Measurements from ENCODE around the gene LRMDA.

The LRMDA gene

DNA sequence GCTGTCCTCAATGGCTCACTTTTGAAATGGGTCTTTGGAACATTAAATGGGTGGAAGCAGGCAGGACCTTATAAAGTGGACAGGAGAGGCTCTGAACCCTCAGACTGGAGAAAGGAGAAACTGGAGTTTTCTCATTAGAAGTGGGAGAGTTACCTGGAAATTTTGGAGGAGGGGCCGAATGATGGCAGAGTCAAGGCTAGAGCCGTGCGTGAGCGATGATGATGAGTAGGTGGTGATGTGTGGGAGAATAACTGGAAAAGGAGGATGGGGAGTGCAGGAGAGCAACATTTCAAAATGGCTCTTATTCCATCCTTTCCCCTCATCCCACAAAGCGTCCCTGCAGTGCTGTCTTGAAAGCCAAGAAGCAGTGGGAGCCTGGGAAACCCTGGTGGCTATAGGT is 274.0 kb downstream of the LRMDA start:
- Histone ChIP-seq H3K27ac (ENCODE audit: low read depth, low read length) (no peak overlapping the region), H3F3A (ENCODE audit: insufficient read depth) (no peaks in the 10 kb centered on the region), H3K79me2 (ENCODE audit: insufficient read depth, low read length) (no peaks in the 10 kb centered on the region), H3K27me3 (ENCODE audit: low read length) (0 out of 2 replicates have a peak, but pooled peaks cover 3% of the 10 kb centered on the region), H3K4me3 (ENCODE audit: insufficient read depth, low read length, poor library complexity, severe bottlenecking) (no peak overlapping the region), H3K9ac (ENCODE audit: low read length) (no peak overlapping the region), H4K20me1 (ENCODE audit: low read depth, low read length) (no peaks in the 10 kb centered on the region), H2AFZ (ENCODE audit: low read depth, low read length, severe bottlenecking) (no peak overlapping the region), H3K9me3 (ENCODE audit: insufficient read depth, low read length) (no peaks in the 10 kb centered on the region), H3K9me2 (replicated peaks; ENCODE audit: insufficient read depth, low read length) (no peaks in the 10 kb centered on the region; the same call in 1 of the 2 replicates), H3K36me3 (ENCODE audit: low read length) (no peaks in the 10 kb centered on the region), H3K4me2 (ENCODE audit: low read depth, low read length, poor library complexity, severe bottlenecking) (no peak overlapping the region)
- TF ChIP-seq EZH2phosphoT487 (conservative IDR thresholded peaks at IDR 0.05; ENCODE audit: low read length) = no peak
- TF ChIP-seq, protein P1, sequence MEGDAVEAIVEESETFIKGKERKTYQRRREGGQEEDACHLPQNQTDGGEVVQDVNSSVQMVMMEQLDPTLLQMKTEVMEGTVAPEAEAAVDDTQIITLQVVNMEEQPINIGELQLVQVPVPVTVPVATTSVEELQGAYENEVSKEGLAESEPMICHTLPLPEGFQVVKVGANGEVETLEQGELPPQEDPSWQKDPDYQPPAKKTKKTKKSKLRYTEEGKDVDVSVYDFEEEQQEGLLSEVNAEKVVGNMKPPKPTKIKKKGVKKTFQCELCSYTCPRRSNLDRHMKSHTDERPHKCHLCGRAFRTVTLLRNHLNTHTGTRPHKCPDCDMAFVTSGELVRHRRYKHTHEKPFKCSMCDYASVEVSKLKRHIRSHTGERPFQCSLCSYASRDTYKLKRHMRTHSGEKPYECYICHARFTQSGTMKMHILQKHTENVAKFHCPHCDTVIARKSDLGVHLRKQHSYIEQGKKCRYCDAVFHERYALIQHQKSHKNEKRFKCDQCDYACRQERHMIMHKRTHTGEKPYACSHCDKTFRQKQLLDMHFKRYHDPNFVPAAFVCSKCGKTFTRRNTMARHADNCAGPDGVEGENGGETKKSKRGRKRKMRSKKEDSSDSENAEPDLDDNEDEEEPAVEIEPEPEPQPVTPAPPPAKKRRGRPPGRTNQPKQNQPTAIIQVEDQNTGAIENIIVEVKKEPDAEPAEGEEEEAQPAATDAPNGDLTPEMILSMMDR (IDR thresholded peaks at IDR 0.05; ENCODE audit: insufficient read depth, low read length, poor library complexity, severe bottlenecking) = no peak

DNA sequence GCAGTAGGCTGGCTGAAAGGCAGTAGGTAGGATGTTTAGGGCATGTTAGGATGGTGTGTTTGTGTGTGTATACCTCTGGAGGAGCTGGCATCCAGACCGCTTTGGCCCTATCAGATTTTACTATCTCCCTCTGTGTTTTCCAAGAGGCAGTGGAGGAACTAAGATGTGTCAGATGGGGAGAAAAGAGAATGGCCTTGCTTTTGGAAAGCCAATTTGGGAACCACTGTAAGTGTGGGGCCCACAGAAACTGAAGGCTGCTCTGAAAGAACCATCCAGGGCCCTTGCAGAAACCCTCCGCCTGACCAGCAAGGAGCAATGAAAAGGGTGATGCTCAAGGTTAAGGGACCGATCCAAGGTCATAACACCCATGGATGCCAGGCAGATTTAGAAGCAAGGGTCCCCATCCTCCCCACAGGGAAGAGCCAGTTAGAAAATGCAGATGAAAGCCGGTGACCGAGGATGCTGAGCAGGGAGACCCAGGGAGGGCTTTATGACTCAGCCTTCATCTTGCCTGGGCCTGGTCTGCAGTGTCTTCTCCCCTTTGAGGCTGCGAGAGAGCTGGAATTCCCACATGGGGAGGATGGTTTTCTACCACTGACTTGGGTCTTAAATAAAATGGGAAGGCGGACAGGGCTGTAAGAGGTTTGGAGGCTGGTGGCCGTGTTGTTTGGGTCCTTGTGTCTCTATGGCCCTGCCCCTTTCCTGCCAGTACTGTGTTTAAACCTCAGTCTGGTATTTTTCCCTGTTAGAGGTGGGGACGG is 275.8 kb downstream of the LRMDA start:
- TF ChIP-seq EZH2phosphoT487 (conservative IDR thresholded peaks at IDR 0.05; ENCODE audit: low read length) = no peak
- TF ChIP-seq, protein P1 (IDR thresholded peaks at IDR 0.05; ENCODE audit: insufficient read depth, low read length, poor library complexity, severe bottlenecking) = no peak
- Histone ChIP-seq H3K4me2 (ENCODE audit: low read depth, low read length, poor library complexity, severe bottlenecking) (no peak overlapping the region), H3K4me3 (ENCODE audit: insufficient read depth, low read length, poor library complexity, severe bottlenecking) (no peak overlapping the region), H3K9ac (ENCODE audit: low read length) (no peak overlapping the region), H4K20me1 (ENCODE audit: low read depth, low read length) (no peaks in the 10 kb centered on the region), H3K27ac (ENCODE audit: low read depth, low read length) (no peak overlapping the region), H2AFZ (ENCODE audit: low read depth, low read length, severe bottlenecking) (no peak overlapping the region), H3K9me3 (ENCODE audit: insufficient read depth, low read length) (no peaks in the 10 kb centered on the region), H3K9me2 (replicated peaks; ENCODE audit: insufficient read depth, low read length) (no peaks in the 10 kb centered on the region), H3K79me2 (ENCODE audit: insufficient read depth, low read length) (no peaks in the 10 kb centered on the region), H3K27me3 (ENCODE audit: low read length) (0 out of 2 replicates have a peak, but pooled peaks cover 3% of the 10 kb centered on the region), H3F3A (ENCODE audit: insufficient read depth) (no peaks in the 10 kb centered on the region), H3K36me3 (ENCODE audit: low read length) (no peaks in the 10 kb centered on the region)

DNA sequence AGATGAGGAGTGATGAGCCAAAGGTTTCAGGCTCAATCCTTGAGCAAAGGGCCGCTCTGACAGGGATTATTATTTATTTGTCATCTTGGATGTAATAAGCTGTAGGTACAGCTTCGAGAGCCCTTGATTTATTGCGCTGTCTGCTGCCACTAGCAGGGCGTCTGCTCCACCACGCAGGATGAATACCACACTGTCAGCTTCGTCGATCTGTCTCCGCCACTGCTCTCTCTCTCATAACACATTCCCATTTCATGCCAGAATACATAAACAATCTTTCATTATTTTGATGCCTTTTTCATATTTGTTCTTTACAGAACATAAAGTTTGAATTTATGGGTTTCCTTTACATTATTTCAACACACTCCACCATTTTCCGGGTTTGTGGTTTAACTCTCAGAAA is 276.6 kb downstream of the LRMDA start:
- H3K4me2 ChIP-seq (ENCODE audit: low read depth, low read length, poor library complexity, severe bottlenecking) = no peak overlapping the region

More for the DNA sequence above, 276.6 kb downstream of the LRMDA start:
- no peaks in the 10 kb centered on the region for H4K20me1 ChIP-seq (ENCODE audit: low read depth, low read length)
- TF ChIP-seq, protein P1 (IDR thresholded peaks at IDR 0.05; ENCODE audit: insufficient read depth, low read length, poor library complexity, severe bottlenecking) = no peak
- TF ChIP-seq EZH2phosphoT487 (conservative IDR thresholded peaks at IDR 0.05; ENCODE audit: low read length) = no peak
- H3K27ac ChIP-seq (ENCODE audit: low read depth, low read length) = no peak overlapping the region
- no peak overlapping the region for H3K4me3 ChIP-seq (ENCODE audit: insufficient read depth, low read length, poor library complexity, severe bottlenecking)
- no peak overlapping the region for H3K9ac ChIP-seq (ENCODE audit: low read length)
- no peaks in the 10 kb centered on the region for H3F3A ChIP-seq (ENCODE audit: insufficient read depth)
- H3K9me3 ChIP-seq (ENCODE audit: insufficient read depth, low read length) = no peaks in the 10 kb centered on the region
- H3K36me3 ChIP-seq (ENCODE audit: low read length) = no peaks in the 10 kb centered on the region
- H3K79me2 ChIP-seq (ENCODE audit: insufficient read depth, low read length) = no peaks in the 10 kb centered on the region
- H2AFZ ChIP-seq (ENCODE audit: low read depth, low read length, severe bottlenecking) = no peak overlapping the region
- H3K27me3 ChIP-seq (ENCODE audit: low read length) = 0 out of 2 replicates have a peak, but pooled peaks cover 1% of the 10 kb centered on the region
- H3K9me2 ChIP-seq (replicated peaks; ENCODE audit: insufficient read depth, low read length) = no peaks in the 10 kb centered on the region

All from SU-DHL-6 (cell line).